Activated CD8-positive, alpha-beta T cell treated with anti-CD3 and anti-CD28 coated beads for 36 hours (primary cell): ENCODE data around the gene DNHD1. TPM values are rescaled to one million over a fixed set of nuclear protein-coding genes. Genes with fewer than 3 reads are reported as not detected.

Experiments
- ATAC-seq: fragments of 200-7000 bp; cut with Tn5 transposase; one replicate; pipeline ENCODE4 v1.10.0; 2021; ENCODE audit warnings: mild to moderate bottlenecking, moderate library complexity
- CTCF ChIA-PET: fragments of 350-600 bp; sonication (Branson Sonifier 250); formaldehyde crosslinking; loops from one replicate; lab custom pipeline; 2021; ENCODE audit warnings: antibody characterized with exemption; lab: Charles Lee
- POLR2A ChIA-PET: fragments of 350-600 bp; sonication (Branson Sonifier 250); formaldehyde crosslinking; loops from one replicate; lab custom pipeline; 2021; ENCODE audit warnings: antibody characterized with exemption; lab: Charles Lee
- DNase-seq: peaks from one replicate; pipeline ENCODE4 v3.0.0-alpha.2; 2020
- H3K27ac Mint-ChIP-seq: one replicate; pipeline ENCODE4 v1.8.0; 2021; ENCODE audit warnings: mild to moderate bottlenecking, mixed read lengths
- H3K27me3 Mint-ChIP-seq: one replicate; pipeline ENCODE4 v1.8.0; 2021; ENCODE audit warnings: mixed read lengths
- H3K36me3 Mint-ChIP-seq: one replicate; pipeline ENCODE4 v1.8.0; 2021; ENCODE audit warnings: low read depth, mixed read lengths
- H3K4me1 Mint-ChIP-seq: one replicate; pipeline ENCODE4 v1.8.0; 2021; ENCODE audit warnings: low read depth, mixed read lengths
- H3K4me3 Mint-ChIP-seq: one replicate; pipeline ENCODE4 v1.8.0; 2021; ENCODE audit warnings: mild to moderate bottlenecking, moderate library complexity, mixed read lengths
- H3K9me3 Mint-ChIP-seq: one replicate; pipeline ENCODE4 v1.8.0; 2021; ENCODE audit warnings: mixed read lengths
- intact Hi-C: fragments of 100-400 bp; cut with micrococcal nuclease; formaldehyde crosslinking; loops from one replicate; pipeline ENCODE4 v1.10.0; 2022
- total RNA-seq, 2 experiments: library from RNA; stranded (reverse); gene quantifications; one replicate each; pipeline ENCODE4 v1.2.3, GENCODE V29; 2021
- TF ChIP-seq, protein P1 (sequence below): fragments of 200-600 bp; IDR thresholded peaks from one replicate; pipeline ENCODE4 v1.8.0; 2022; ENCODE audit warnings: antibody characterized with exemption, mild to moderate bottlenecking

The DNHD1 gene
- total RNA-seq, 2 experiments from 2014 or later = 27.5 to 28.2 TPM

DNA sequence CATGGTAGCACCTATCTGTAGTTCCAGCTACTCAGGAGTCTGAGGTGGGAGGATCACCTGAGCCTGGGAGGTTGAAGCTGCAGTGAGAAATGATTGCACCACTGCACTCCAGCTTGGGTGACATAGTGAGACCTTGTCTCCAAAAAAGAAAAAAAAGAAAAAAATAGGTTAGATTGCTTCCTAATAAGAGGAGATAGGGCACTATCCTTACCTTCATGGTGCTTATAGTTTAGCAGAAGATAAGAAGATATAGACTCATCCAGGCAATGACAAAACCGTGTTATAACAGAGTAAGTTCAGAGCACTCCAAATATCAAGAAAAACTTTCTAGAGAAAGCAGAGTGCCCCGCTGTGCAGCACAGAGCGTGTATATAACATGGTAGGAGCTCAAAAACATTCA is 64.2 kb downstream of the DNHD1 start:
- H3K4me1 Mint-ChIP-seq = no peaks in the 10 kb centered on the region
- H3K36me3 Mint-ChIP-seq = peaks cover 4% of the 10 kb centered on the region
- H3K9me3 Mint-ChIP-seq = no peaks in the 10 kb centered on the region
- H3K27ac Mint-ChIP-seq = no peak overlapping the region
- TF ChIP-seq, protein P1, sequence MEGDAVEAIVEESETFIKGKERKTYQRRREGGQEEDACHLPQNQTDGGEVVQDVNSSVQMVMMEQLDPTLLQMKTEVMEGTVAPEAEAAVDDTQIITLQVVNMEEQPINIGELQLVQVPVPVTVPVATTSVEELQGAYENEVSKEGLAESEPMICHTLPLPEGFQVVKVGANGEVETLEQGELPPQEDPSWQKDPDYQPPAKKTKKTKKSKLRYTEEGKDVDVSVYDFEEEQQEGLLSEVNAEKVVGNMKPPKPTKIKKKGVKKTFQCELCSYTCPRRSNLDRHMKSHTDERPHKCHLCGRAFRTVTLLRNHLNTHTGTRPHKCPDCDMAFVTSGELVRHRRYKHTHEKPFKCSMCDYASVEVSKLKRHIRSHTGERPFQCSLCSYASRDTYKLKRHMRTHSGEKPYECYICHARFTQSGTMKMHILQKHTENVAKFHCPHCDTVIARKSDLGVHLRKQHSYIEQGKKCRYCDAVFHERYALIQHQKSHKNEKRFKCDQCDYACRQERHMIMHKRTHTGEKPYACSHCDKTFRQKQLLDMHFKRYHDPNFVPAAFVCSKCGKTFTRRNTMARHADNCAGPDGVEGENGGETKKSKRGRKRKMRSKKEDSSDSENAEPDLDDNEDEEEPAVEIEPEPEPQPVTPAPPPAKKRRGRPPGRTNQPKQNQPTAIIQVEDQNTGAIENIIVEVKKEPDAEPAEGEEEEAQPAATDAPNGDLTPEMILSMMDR = no peak
- ATAC-seq (no peak), DNase-seq (no peak)
- CTCF ChIA-PET = no interaction called here
- POLR2A ChIA-PET = interaction anchor here (1.2 kb wide), 1 partner anchor 9 kb away, joined by 3 read pairs; no protein-coding TSS in a partner anchor
- no peak overlapping the region for H3K4me3 Mint-ChIP-seq
- H3K27me3 Mint-ChIP-seq = no peaks in the 10 kb centered on the region
- intact Hi-C loops = no loop called here

DNA sequence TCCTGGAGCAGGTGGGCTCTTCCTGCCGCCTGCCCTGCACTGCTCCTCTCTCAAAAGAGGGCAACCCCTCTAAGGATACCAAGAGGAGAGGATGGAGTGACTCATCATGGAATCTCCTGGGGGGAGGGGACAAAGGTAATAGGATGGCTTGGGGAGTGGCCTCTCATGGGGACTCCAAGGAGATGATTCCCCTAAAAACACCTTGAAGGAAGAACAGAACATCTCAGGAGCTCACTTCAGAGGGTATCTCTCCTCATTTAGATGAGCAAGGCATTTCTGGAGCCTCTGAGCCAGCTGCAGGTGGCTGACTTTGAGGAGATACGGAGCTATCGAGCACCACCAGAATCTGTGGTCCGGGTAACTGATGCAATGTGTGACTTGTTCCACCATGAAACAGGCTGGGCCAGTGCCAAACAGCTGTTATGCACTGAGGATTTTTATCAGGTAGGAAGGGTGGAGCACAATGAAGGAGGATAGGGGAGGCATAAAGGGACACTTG is 66.1 kb downstream of the DNHD1 start:
- POLR2A ChIA-PET = no interaction called here

DNA sequence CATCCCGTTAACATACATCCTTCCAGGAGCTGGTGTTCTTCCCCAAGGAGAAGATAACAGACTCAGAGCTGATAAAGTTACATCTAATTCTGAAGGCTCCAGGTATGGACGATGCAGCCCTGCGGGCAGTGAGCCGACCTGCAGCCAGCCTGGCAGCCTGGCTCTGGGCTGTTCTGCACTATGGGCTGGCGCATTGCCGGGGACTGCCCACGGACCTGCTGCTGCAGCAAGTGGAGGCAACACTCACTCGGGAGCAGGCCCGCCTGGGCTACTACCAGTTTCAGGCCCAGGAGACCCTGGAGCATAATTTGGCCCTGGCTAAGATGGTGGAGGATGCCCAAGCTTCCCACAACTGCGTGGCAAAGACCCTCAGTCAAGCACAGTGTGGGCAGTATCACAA is 66.6 kb downstream of the DNHD1 start:
- Mint-ChIP-seq H3K36me3 (peaks cover 4% of the 10 kb centered on the region), H3K27ac (no peak overlapping the region), H3K4me3 (no peak overlapping the region), H3K27me3 (no peaks in the 10 kb centered on the region), H3K9me3 (no peaks in the 10 kb centered on the region), H3K4me1 (no peaks in the 10 kb centered on the region)
- CTCF ChIA-PET = interaction anchor here (1.0 to 1.9 kb wide), 3 partner anchors 33 to 194 kb away, joined by 3 to 5 read pairs (median 4); no protein-coding TSS in a partner anchor
- TF ChIP-seq, protein P1 = no peak
- no peak for DNase-seq
- no peak for ATAC-seq
- POLR2A ChIA-PET = no interaction called here
- intact Hi-C loops = no loop called here

More for the DNA sequence above, 66.1 kb downstream of the DNHD1 start:
- TF ChIP-seq, protein P1 = no peak
- no peaks in the 10 kb centered on the region for H3K9me3 Mint-ChIP-seq
- CTCF ChIA-PET = interaction anchor here (1.0 to 1.9 kb wide), 3 partner anchors 32 to 194 kb away, joined by 3 to 5 read pairs (median 4); no protein-coding TSS in a partner anchor
- no peak overlapping the region for H3K27ac Mint-ChIP-seq
- no peaks in the 10 kb centered on the region for H3K27me3 Mint-ChIP-seq
- no peak overlapping the region for H3K4me3 Mint-ChIP-seq
- H3K4me1 Mint-ChIP-seq = no peaks in the 10 kb centered on the region
- intact Hi-C loops = no loop called here
- ATAC-seq (no peak), DNase-seq (no peak)
- peaks cover 4% of the 10 kb centered on the region for H3K36me3 Mint-ChIP-seq

DNA sequence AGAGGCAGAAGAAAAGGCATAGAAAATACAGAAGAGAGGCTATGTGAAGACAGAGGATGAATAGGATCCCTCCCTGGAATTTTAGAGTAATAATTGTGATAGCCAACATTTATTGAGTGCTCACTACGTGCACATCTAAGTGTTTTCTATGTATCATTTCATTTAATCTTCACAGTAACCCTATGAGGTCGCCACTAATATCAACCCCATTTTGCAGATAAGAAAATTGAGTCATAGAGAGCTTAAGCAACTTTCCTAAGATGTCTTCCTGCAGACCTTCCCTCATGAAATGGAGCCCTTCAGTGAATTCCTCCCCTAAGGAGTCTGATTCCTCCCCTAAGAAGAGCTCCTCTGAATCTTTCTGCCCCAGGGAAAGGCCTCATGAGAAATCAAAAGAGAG is 68.2 kb downstream of the DNHD1 start:
- no peaks in the 10 kb centered on the region for H3K9me3 Mint-ChIP-seq
- ChIA-PET POLR2A (no interaction called here), CTCF (interaction anchor here (1.2 kb wide), 1 partner anchor 102 kb away, joined by 3 read pairs; no protein-coding TSS in a partner anchor)
- TF ChIP-seq, protein P1 = no peak
- ATAC-seq (no peak), DNase-seq (no peak)
- no peak overlapping the region for H3K4me3 Mint-ChIP-seq
- no peaks in the 10 kb centered on the region for H3K4me1 Mint-ChIP-seq
- H3K27ac Mint-ChIP-seq = no peak overlapping the region
- no peaks in the 10 kb centered on the region for H3K27me3 Mint-ChIP-seq
- peaks cover 6% of the 10 kb centered on the region for H3K36me3 Mint-ChIP-seq
- intact Hi-C loops = loop anchor here (1.0 kb wide), 1 partner anchor 8 kb away; no protein-coding TSS in a partner anchor

DNA sequence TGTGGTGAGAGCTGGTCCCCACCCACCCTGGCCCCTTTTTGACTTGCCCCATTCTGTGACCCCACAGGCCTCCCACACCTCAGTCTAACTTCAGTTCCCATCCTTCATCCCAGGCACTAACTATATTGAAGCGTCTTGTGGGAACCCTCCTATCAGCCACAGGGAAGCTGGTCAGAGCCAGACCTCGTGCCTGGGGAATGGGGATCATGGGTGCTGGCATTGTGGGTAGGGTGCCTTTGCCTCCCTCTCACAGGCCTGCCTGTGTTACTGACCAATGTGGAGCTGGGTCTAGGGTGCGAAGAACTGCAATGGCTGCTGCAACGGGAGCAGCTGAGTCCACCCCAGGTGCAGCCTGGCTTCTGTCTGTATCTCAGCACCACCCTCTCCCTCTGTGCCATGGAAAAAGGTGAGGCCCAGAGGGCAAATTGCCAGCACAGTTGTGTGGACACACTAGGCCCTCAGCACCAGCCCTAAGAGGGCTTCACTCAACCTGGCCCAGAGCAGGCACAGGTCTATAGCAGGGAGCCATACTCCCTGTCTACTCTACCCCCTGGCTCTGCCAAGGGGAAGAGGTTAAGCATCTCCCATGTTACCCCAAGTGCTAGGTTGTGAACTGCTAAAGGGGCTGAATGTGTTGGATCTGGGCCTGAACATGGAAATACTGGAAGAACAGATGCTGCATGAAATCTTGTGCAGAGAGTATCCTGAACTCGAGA is 69.1 kb downstream of the DNHD1 start:
- ATAC-seq (no peak), DNase-seq (no peak)
- Mint-ChIP-seq H3K27me3 (no peaks in the 10 kb centered on the region), H3K9me3 (no peaks in the 10 kb centered on the region), H3K4me3 (no peak overlapping the region), H3K36me3 (peaks cover 6% of the 10 kb centered on the region), H3K27ac (no peak overlapping the region), H3K4me1 (no peaks in the 10 kb centered on the region)
- POLR2A ChIA-PET = no interaction called here
- CTCF ChIA-PET = interaction anchor here (1.2 kb wide), 1 partner anchor 101 kb away, joined by 3 read pairs; no protein-coding TSS in a partner anchor
- TF ChIP-seq, protein P1 = no peak
- intact Hi-C loops = loop anchor here (1.0 kb wide), 1 partner anchor 7 kb away; no protein-coding TSS in a partner anchor
